Psoas muscle (tissue), 8 donors: ENCODE measurements around the gene EVX1. TPM values are rescaled to one million over a fixed set of nuclear protein-coding genes. Genes with fewer than 3 reads are reported as not detected.

ENCODE experiments used
- ATAC-seq, 4 donors: fragments of 200-7000 bp; cut with Tn5 transposase; one replicate each; pipeline ENCODE4 v1.9.1; 2020; ENCODE audit warnings: moderate library complexity in 3 of 4, mild to moderate bottlenecking in 2 of 4
- DNase-seq, 2 donors: peaks; one replicate each; pipeline ENCODE4 v3.0.0-alpha.2; 2020
- H3K27ac ChIP-seq: fragments of 200-600 bp; one replicate; pipeline ENCODE4 v1.8.0; 2022
- H3K27me3 ChIP-seq, 3 donors: fragments of 200-600 bp in 1 of 3; one replicate each; pipeline versions ENCODE4 v1.6.1 to v1.8.0; 2013 to 2022; ENCODE audit warnings: low read length in 2 of 3, mild to moderate bottlenecking in 2 of 3, moderate library complexity in 1 of 3; ENCODE audit not compliant: insufficient read depth in 3 of 3
- H3K36me3 ChIP-seq, 2 donors: fragments of 200-600 bp in 1 of 2; one replicate each; pipeline versions ENCODE4 v1.6.1 to v1.8.0; 2013 to 2022; ENCODE audit warnings: low read depth in 1 of 2, mild to moderate bottlenecking in 1 of 2, moderate library complexity in 1 of 2; ENCODE audit not compliant: insufficient read depth in 1 of 2
- H3K4me1 ChIP-seq: fragments of 200-600 bp; one replicate; pipeline ENCODE4 v1.8.0; 2022
- H3K4me3 ChIP-seq: fragments of 200-600 bp; one replicate; pipeline ENCODE4 v1.8.0; 2022; ENCODE audit warnings: mild to moderate bottlenecking
- H3K9me3 ChIP-seq: fragments of 200-600 bp; one replicate; pipeline ENCODE4 v1.8.0; 2022
- WGBS, 3 donors: extraction: QIAGEN DNeasy Blood & Tissue Kit; methylation state at CpG; one replicate each; pipeline versions ENCODE4 v1.1.6 to v1.1.7; 2013; 5-methylcytosine and 5-hydroxymethylcytosine counted together
- intact Hi-C, 2 donors: fragments of 100-400 bp; cut with DNase I; formaldehyde crosslinking; loops; one replicate each; pipeline versions ENCODE4 v1.11.0 to v1.14.2; 2022
- polyA plus RNA-seq, 3 donors: library from polyadenylated mRNA; stranded (reverse); fragments of 200-250 nt; gene quantifications; one replicate each; pipeline ENCODE4 v1.2.3, GENCODE V29; 2013
- total RNA-seq, 4 donors: library from RNA; stranded (reverse); fragmentation: NEBNext Ultra II Directional in 2 of 4; extraction: Animal tissue kit (Norgen Biotek cat#: 25700) in 2 of 4; gene quantifications; one replicate each; pipeline versions ENCODE4 v1.2.1 to v1.2.4, GENCODE V29; 2021 to 2023
- TF ChIP-seq, protein P1 (sequence below): fragments of 200-600 bp; IDR thresholded peaks from one replicate; pipeline ENCODE4 v1.8.0; 2022; ENCODE audit warnings: antibody characterized with exemption
- donor health status: healthy with polysubstance abuse.
- donor health status: DM: no; HTN: no; CAD: no; lungs with moderate emphysema.
- donor health status: Bipolar disorder and iron deficiency.
- donor health status: healthy.
- donor health status: DM: yes; HTN: yes; CAD: no.
- donor health status: DM: no; HTN: no; CAD: no.
- donor health status: DM: no; HTN: no; CAD: no.
- donor health status: DM: yes; HTN: yes; CAD: no.

EVX1 gene
- total and polyA plus RNA-seq, 7 donors, result not detected

DNA sequence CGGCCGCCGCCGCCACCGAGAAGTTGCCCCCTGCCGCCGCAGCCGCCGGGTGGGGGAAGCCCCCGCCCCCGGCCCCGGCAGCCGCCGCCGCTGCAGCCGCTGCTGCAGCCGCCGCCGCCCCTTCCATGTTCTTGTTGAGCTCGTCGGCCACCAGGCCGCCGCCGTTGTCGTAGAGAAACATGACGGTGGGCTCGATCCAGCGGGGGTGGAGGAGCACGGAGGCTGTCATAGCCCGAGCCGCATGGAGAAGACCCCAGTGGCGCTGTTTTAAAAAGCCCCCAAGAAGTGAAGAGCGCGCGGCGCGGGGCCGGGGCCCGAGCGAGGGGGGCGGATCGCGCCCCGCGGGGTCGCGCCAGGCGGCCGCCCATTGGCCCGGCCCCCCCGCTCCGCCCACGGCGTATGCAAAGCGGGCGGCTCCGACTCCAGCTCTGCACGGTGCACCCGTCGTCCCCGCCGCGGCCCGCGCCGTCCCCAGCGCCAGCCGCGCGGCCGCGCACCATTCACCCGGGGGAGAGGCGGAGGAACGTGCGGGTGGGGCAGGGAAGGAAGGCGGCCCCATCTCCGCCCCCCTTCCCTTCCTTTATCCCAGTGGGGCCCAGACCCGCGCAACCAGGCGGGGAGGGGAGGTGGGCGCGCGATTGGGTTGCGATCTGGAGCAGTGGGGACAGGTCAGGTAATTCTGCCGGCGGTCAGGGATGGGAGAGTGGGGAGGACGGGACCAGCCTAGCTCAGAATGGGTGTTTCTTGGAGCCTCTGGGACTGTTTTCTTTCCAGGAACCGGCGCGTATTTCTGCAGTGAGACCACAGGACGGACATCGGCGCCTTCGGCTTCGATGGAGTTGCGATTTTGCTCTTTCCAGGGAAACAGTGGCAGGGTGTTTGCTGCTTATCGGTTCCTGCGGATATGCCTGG is 42.5 kb upstream of the EVX1 start, which contains the start of gene HOXA13:
Gene HOXA13 (minus strand): TSS at position 243 of the 912 bp plus-strand sequence. CDS start 14 bp downstream, at position 229.
- TF ChIP-seq, protein P1, sequence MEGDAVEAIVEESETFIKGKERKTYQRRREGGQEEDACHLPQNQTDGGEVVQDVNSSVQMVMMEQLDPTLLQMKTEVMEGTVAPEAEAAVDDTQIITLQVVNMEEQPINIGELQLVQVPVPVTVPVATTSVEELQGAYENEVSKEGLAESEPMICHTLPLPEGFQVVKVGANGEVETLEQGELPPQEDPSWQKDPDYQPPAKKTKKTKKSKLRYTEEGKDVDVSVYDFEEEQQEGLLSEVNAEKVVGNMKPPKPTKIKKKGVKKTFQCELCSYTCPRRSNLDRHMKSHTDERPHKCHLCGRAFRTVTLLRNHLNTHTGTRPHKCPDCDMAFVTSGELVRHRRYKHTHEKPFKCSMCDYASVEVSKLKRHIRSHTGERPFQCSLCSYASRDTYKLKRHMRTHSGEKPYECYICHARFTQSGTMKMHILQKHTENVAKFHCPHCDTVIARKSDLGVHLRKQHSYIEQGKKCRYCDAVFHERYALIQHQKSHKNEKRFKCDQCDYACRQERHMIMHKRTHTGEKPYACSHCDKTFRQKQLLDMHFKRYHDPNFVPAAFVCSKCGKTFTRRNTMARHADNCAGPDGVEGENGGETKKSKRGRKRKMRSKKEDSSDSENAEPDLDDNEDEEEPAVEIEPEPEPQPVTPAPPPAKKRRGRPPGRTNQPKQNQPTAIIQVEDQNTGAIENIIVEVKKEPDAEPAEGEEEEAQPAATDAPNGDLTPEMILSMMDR, result no peak
- H3K27ac ChIP-seq, result no peak within 1 kb of the TSS
- no peaks in the 10 kb centered on the region for H3K36me3 ChIP-seq
- DNase-seq (no peak), ATAC-seq (peak in 3 of 4 donors; percentile 59 to 80 (median 63))
- intact Hi-C loops, result loop anchor here (5.0 to 10.0 kb wide), 7 partner anchors 377 to 895 kb away; no protein-coding TSS in a partner anchor
- H3K9me3 ChIP-seq, result no peaks in the 10 kb centered on the region
- WGBS, 3 donors, result 1 to 3% (median 1%) methylated on average over 37 to 99 of the region's 99 CpGs
- peaks cover 0 to 95% (median 52%) of the 10 kb centered on the region in 3 donors for H3K27me3 ChIP-seq
- peak within 1 kb of the TSS; percentile 56 for H3K4me3 ChIP-seq
- peaks cover 11% of the 10 kb centered on the region for H3K4me1 ChIP-seq

DNA sequence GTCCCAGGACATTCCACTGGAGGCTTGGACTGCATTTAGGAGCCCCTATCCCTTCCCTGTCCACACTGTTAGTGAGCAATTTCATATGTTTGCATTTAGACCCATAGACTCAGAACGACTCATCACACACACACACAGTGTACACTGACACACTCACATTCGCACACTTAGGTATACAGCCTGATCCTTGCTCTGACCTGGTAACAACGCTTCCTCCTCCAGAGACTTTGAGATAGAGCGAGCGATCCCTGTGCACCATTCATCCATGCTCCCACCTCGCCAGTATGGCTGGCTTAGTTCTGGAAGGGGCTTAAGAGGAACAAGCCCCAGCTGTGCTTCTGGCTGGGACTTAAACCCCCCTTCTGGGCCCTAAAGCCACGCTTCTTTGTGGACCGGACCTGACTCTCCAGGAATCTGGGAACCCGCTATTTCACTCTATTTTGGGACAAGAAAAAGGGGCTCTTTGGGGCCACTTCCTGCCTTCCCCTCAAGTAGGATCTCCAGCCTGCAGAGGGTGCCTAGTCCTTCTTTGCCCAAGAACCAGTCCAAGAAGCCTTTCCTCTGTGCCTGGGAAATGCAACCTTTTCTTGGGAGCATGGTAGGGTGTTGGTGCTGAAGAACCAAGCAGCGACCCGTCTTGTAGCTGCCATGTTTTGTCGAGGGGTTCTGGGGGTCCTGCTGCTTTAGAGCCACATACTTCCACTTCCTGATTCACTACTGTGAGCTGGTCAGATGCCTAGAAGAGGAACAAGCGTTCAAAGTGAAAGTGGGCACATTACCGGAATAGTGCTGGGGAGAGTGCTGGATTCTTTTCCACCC is 41.6 kb upstream of the EVX1 start:
- no peak for DNase-seq
- peaks cover 16% of the 10 kb centered on the region for H3K4me1 ChIP-seq
- H3K9me3 ChIP-seq, result no peaks in the 10 kb centered on the region
- H3K27me3 ChIP-seq, result peaks cover 0 to 95% (median 60%) of the 10 kb centered on the region in 3 donors
- intact Hi-C loops, result no loop called here
- 25 to 31% (median 30%) methylated on average over 14 of the region's 14 CpGs for WGBS, 3 donors
- ATAC-seq, result peak in 1 of 4 donors; percentile 6
- TF ChIP-seq, protein P1, result no peak
- no peak overlapping the region for H3K27ac ChIP-seq
- peak overlapping the region; percentile 56 for H3K4me3 ChIP-seq
- H3K36me3 ChIP-seq, result no peaks in the 10 kb centered on the region

DNA sequence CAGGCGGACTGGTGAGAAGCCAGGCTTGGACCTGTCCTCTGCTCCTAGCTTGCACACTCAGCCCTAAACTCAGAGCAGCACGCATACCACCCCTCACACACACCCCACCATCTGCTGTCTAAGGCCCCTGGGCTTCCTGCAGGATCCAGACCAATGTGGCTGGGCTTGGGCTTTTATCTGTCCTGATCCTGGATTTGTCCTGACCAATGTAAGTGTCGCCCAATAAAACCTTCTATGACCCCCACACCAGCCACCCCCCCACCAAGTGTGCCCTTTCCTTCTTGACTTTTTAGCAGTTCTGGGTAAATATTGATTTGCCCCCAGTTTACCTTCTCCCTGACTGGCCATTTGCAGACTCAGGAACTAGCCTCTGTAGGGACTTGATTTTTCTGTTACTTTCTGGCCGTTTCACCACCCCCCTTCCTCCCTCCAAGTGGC is 41.0 kb upstream of the EVX1 start:
- DNase-seq, result no peak
- H3K27me3 ChIP-seq, result peaks cover 0 to 97% (median 62%) of the 10 kb centered on the region in 3 donors
- no peak for ATAC-seq
- no peaks in the 10 kb centered on the region for H3K9me3 ChIP-seq
- H3K4me1 ChIP-seq, result peaks cover 16% of the 10 kb centered on the region
- no peaks in the 10 kb centered on the region for H3K36me3 ChIP-seq
- TF ChIP-seq, protein P1, result no peak
- H3K4me3 ChIP-seq, result no peak overlapping the region
- no peak overlapping the region for H3K27ac ChIP-seq
- WGBS, 3 donors, result 44 to 67% (median 64%) methylated on average over 4 of the region's 4 CpGs
- intact Hi-C loops, result no loop called here

DNA sequence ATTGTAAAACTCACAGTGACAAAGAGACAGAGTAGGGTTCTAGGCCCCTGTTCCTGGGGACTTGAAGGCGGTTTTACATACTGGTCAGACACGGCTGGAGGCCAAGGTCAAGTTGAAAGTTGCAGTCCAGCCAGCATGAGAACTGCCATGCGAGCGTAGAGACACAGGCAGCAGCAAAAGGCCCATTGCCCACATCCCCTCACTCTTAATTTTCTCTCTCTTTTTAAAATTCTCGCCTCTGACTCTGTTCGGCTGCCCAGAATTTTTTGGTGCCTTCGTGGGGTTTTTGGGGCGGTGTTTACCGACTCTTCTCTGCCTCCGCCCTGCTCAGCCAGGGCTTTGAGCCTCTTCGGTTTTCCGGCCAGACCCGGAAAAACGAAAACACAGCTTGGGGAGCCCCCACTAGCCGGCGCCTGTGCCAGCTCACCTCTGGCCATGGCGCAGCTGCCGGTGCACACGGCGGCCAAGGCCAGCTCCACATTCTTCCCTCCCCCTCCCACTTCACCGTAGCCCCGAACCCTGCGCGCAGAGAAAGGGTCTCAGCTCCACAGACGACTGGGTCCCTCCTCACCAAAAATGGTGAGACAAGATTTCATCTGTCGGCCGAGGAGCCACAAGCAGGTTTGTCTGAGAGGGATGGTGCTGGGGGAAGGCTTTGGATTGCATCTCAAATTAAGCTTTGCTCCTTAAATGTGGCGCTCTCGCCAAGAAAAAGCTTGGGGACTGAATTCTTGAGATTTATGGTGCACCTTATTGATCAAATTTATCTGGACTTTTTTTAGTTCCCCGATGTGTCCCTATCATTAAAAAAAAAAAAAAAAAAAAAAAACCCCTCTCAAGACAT is 40.4 kb upstream of the EVX1 start:
- no peaks in the 10 kb centered on the region for H3K9me3 ChIP-seq

More for the DNA sequence above, 40.4 kb upstream of the EVX1 start:
- Histone ChIP-seq H3K27ac (no peak overlapping the region), H3K36me3 (no peaks in the 10 kb centered on the region), H3K4me1 (peaks cover 16% of the 10 kb centered on the region), H3K27me3 (peaks cover 0 to 97% (median 62%) of the 10 kb centered on the region in 3 donors), H3K4me3 (no peak overlapping the region)
- TF ChIP-seq, protein P1, result no peak
- DNase-seq, result no peak
- ATAC-seq, result no peak
- intact Hi-C loops, result no loop called here
- 38 to 49% (median 47%) methylated on average over 30 of the region's 30 CpGs for WGBS, 3 donors
